Measurements from ENCODE around the gene RAB43.
"Not testable (repeated sequence)": the region's sequence is repeated elsewhere in the genome, so short reads cannot be mapped to it uniquely, and the experiment has no call there.

Gene RAB43

DNA sequence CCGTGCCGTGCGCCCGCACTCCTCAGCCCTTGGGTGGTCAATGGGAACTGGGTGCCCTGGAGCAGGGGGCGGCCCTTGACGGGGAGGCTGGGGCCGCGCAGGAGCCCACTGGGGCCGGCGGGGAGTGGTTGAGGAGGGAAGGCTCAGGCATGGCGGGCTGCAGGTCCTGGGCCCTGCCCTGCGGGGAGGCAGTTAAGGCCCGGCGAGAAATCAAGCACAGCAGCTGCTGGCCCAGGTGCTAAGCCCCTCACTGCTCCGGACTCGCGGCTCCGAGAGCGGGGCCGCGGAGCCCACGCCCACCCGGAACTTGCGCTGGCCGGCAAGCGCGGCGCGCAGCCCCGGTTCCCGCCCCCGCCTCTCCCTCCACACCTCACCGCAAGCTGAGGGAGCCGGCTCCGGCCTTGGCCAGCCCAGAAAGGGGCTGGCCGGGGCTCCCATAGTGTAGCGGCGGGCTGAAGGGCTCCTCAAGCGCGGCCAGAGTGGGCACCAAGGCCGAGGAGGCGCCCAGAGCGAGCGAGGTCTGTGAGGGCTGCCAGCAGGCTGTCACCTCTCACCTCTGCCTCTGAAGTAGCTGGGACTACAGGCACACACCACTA, 53.2 kb downstream of the RAB43 start:
- H3K36me3 ChIP-seq (ENCODE audit: low read depth) = no peaks in the 10 kb centered on the region
- no peaks in the 10 kb centered on the region for H3K4me1 ChIP-seq (ENCODE audit: insufficient read depth, poor library complexity, severe bottlenecking)
- no peak overlapping the region for H3K27ac ChIP-seq (ENCODE audit: poor library complexity, severe bottlenecking)
- no peak overlapping the region for H3K4me3 ChIP-seq (ENCODE audit: severe bottlenecking)
- H3K9me3 ChIP-seq (ENCODE audit: severe bottlenecking) = no peaks in the 10 kb centered on the region
- no peaks in the 10 kb centered on the region for H3K27me3 ChIP-seq (ENCODE audit: insufficient read depth, poor library complexity, severe bottlenecking)
- TF ChIP-seq, protein P1, sequence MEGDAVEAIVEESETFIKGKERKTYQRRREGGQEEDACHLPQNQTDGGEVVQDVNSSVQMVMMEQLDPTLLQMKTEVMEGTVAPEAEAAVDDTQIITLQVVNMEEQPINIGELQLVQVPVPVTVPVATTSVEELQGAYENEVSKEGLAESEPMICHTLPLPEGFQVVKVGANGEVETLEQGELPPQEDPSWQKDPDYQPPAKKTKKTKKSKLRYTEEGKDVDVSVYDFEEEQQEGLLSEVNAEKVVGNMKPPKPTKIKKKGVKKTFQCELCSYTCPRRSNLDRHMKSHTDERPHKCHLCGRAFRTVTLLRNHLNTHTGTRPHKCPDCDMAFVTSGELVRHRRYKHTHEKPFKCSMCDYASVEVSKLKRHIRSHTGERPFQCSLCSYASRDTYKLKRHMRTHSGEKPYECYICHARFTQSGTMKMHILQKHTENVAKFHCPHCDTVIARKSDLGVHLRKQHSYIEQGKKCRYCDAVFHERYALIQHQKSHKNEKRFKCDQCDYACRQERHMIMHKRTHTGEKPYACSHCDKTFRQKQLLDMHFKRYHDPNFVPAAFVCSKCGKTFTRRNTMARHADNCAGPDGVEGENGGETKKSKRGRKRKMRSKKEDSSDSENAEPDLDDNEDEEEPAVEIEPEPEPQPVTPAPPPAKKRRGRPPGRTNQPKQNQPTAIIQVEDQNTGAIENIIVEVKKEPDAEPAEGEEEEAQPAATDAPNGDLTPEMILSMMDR (IDR thresholded peaks at IDR 0.05; ENCODE audit: poor library complexity, severe bottlenecking) = no peak
- no peak for ATAC-seq (ENCODE audit: low read depth)
- no peak for DNase-seq (ENCODE audit: low spot score)

DNA sequence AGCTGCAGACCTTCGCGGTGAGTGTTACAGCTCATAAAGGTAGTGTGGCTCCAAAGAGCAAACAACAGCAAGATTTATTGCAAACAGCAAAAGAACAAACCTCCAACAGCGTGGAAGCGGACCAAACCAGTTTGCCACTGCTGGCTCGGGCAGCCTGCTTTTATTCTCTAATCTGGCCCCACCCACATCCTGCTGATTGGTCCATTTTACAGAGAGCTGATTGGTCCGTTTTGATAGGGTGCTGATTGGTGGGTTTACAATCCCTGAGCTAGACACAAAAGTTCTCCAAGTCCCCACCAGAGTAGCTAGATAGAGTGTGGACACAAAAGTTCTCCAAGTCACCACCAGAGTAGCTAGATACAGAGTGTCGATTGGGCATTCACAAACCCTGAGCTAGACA, 53.9 kb downstream of the RAB43 start:
- DNase-seq (ENCODE audit: low spot score); ATAC-seq (ENCODE audit: low read depth); H3K9me3 ChIP-seq (ENCODE audit: severe bottlenecking): not testable (repeated sequence)

DNA sequence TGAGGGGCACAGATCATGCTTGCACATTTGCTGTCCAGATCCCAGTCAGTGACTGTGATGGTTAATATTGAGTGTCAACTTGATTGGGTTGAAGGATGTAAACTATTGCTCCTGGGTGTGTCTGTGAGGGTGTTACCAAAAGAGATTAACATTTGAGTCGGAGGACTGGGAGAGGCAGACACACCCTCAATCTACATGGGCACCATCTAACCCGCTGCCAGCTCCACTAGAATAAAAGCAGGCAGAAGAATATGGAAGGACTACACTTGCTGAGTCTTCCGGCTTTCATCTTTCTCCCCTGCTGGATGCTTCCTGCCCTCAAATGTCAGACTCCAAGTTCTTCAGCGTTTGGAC, 55.9 kb downstream of the RAB43 start:
- Histone ChIP-seq H3K9me3 (ENCODE audit: severe bottlenecking) (no peaks in the 10 kb centered on the region), H3K36me3 (ENCODE audit: low read depth) (no peaks in the 10 kb centered on the region), H3K27ac (ENCODE audit: poor library complexity, severe bottlenecking) (no peak overlapping the region), H3K27me3 (ENCODE audit: insufficient read depth, poor library complexity, severe bottlenecking) (no peaks in the 10 kb centered on the region), H3K4me1 (ENCODE audit: insufficient read depth, poor library complexity, severe bottlenecking) (no peaks in the 10 kb centered on the region), H3K4me3 (ENCODE audit: severe bottlenecking) (no peak overlapping the region)
- no peak for ATAC-seq (ENCODE audit: low read depth)
- DNase-seq (ENCODE audit: low spot score) = no peak
- TF ChIP-seq, protein P1 (IDR thresholded peaks at IDR 0.05; ENCODE audit: poor library complexity, severe bottlenecking) = no peak

More for the DNA sequence above, 53.9 kb downstream of the RAB43 start:
- not testable (repeated sequence) for H3K4me1 ChIP-seq (ENCODE audit: insufficient read depth, poor library complexity, severe bottlenecking); H3K27ac ChIP-seq (ENCODE audit: poor library complexity, severe bottlenecking); H3K27me3 ChIP-seq (ENCODE audit: insufficient read depth, poor library complexity, severe bottlenecking); H3K4me3 ChIP-seq (ENCODE audit: severe bottlenecking); H3K36me3 ChIP-seq (ENCODE audit: low read depth)

DNA sequence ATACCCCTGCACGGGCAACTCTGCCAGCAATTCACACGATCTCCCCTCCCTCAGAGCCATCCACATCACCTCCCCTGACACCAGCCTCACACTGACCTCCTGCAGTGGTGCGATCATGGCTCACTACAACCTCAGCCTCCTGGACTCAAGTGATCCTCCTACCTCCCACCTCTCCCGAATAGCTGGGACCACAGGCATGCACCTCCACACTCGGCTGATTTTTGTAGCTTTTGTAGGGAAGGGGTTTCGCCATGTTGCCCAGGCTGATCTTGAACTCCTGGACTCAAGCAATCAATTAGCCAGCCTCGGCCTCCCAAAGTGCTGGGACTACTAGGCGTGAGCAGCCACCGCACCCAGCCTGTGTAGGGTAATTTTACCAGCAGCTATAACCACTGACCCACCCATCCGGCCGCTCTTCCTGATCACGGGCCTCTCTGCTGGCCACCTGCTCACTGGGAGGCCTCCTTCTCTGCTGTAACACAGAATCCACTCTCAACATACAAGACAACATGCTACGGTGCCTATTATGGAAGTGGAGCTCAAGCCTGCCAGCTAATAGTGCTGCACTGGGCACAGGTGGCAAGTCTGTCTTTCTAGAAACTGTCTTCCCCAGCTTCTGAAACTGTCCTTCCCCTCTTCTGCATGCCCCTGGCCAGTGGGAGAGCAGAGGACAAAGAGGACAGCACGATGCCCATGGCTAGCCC, 56.4 kb downstream of the RAB43 start:
- ATAC-seq (ENCODE audit: low read depth) = no peak
- Histone ChIP-seq H3K27ac (ENCODE audit: poor library complexity, severe bottlenecking) (no peak overlapping the region), H3K9me3 (ENCODE audit: severe bottlenecking) (no peaks in the 10 kb centered on the region), H3K36me3 (ENCODE audit: low read depth) (no peaks in the 10 kb centered on the region), H3K27me3 (ENCODE audit: insufficient read depth, poor library complexity, severe bottlenecking) (no peaks in the 10 kb centered on the region), H3K4me1 (ENCODE audit: insufficient read depth, poor library complexity, severe bottlenecking) (no peaks in the 10 kb centered on the region), H3K4me3 (ENCODE audit: severe bottlenecking) (no peak overlapping the region)
- TF ChIP-seq, protein P1 (IDR thresholded peaks at IDR 0.05; ENCODE audit: poor library complexity, severe bottlenecking) = no peak
- DNase-seq (ENCODE audit: low spot score) = no peak

DNA sequence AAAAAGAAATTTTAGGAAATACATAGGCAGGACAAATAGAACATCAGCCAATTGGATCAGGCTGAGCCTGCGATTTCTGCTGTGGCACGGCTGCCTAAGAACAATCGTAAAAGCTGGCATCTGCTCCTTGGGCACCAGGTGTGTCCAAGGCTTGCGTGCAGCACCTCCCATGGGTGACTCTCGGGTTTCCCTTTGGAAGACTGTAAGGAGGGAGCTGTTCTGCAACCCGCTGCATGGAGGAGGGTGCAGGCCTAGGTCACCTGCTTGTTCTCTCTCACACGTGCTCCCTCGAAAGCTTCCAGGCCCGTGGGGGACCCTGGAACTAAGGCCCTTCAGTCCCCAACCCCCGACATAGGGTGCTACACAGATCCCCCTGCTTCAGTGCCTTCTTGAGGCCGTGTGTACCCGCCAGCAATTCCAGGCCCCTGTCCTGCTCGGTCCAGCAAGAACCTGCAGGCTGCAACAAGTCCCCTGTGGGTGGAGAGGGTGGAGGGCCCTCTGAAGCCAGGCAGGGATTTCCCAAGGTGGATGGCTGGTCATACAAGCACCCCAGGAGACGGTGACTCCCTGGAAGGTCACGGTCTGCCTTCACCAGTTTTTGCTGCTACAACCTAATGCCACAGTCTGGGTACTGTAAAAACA, 57.6 kb downstream of the RAB43 start:
- Histone ChIP-seq H3K9me3 (ENCODE audit: severe bottlenecking) (no peaks in the 10 kb centered on the region), H3K4me3 (ENCODE audit: severe bottlenecking) (no peak overlapping the region), H3K4me1 (ENCODE audit: insufficient read depth, poor library complexity, severe bottlenecking) (no peaks in the 10 kb centered on the region), H3K27ac (ENCODE audit: poor library complexity, severe bottlenecking) (no peak overlapping the region), H3K27me3 (ENCODE audit: insufficient read depth, poor library complexity, severe bottlenecking) (no peaks in the 10 kb centered on the region), H3K36me3 (ENCODE audit: low read depth) (no peaks in the 10 kb centered on the region)
- DNase-seq (ENCODE audit: low spot score) = no peak
- 0 out of 3 replicates have a peak, but pooled peaks have one; percentile 35 for ATAC-seq (ENCODE audit: low read depth)
- TF ChIP-seq, protein P1 (IDR thresholded peaks at IDR 0.05; ENCODE audit: poor library complexity, severe bottlenecking) = no peak
